ENCODE results near the gene EFHD2.

EFHD2 gene

DNA sequence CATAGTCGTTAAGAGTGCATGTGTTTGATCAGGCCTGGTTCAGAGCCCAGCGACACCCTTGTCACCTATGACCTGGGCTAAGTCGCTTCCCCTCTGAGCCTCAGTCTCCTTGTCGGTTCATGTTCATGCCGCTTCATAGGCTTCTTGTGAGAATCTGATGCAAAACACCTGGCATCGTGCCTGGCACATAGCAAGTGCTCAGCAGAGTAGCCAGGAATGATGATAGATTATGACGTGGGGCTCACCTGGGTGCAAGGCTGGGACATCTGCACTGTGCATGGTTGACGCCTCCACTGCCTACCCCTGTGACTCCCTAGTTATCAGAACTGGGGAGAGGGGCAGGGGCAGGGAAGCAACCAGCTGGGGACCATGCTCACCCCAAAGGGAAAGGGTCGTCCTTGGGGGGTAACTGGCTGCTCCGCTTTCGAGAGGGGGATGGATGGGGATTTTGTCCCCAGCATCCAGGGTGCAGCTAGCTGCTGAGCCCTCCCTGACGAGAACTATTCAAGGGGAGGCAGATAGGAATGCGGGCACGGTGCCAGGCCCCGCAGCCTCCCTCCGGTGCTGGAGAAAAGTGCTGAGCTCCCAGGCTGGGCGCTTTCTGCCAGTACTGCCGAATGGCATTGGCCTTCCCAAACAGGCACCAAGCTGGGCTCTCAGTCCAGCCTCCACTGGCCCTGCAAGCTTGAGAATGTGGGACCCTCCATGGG is 9.3 kb downstream of the EFHD2 start:
- in situ Hi-C loops (cut with MboI; ENCODE audit: low sequenced_read_pairs, unreplicated experiment) = no loop called here
- no peak for DNase-seq (ENCODE audit: low spot score)
- TF ChIP-seq, protein P1, sequence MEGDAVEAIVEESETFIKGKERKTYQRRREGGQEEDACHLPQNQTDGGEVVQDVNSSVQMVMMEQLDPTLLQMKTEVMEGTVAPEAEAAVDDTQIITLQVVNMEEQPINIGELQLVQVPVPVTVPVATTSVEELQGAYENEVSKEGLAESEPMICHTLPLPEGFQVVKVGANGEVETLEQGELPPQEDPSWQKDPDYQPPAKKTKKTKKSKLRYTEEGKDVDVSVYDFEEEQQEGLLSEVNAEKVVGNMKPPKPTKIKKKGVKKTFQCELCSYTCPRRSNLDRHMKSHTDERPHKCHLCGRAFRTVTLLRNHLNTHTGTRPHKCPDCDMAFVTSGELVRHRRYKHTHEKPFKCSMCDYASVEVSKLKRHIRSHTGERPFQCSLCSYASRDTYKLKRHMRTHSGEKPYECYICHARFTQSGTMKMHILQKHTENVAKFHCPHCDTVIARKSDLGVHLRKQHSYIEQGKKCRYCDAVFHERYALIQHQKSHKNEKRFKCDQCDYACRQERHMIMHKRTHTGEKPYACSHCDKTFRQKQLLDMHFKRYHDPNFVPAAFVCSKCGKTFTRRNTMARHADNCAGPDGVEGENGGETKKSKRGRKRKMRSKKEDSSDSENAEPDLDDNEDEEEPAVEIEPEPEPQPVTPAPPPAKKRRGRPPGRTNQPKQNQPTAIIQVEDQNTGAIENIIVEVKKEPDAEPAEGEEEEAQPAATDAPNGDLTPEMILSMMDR (IDR thresholded peaks at IDR 0.05; ENCODE audit: borderline replicate concordance, control extremely low read depth, extremely low read depth, insufficient read depth, missing control alignments) = no peak

DNA sequence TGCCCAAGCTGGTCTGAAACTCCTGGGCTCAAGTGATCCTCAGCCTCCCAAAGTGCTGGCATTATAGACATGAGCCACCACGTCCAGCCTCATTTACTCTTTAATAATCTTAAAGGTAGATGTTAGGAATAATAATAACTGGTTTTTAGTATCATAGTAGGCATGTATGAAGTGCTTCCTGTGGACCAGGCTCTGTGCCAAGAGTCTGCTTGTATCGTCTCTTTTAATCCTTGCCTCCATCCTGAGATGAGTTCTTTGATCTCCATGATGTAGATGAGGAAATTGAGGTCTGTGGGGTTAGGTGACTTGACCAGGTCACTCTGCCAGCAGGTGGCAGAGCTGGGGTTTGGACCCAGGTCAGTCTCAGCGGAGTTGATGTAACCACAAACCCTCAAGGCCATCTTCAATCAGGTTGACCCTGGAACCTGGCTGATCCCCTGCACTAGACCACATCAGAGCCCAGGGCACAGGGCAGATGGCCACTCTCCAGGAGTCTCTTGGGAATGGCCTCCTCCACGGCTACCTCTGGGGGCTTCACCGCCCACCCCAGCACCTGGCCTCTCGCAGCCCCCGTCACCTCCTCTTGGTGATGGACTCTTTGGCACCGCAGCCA is 11.3 kb downstream of the EFHD2 start:
- no peak for DNase-seq (ENCODE audit: low spot score)
- TF ChIP-seq, protein P1 (IDR thresholded peaks at IDR 0.05; ENCODE audit: borderline replicate concordance, control extremely low read depth, extremely low read depth, insufficient read depth, missing control alignments) = no peak
- in situ Hi-C loops (cut with MboI; ENCODE audit: low sequenced_read_pairs, unreplicated experiment) = no loop called here

DNA sequence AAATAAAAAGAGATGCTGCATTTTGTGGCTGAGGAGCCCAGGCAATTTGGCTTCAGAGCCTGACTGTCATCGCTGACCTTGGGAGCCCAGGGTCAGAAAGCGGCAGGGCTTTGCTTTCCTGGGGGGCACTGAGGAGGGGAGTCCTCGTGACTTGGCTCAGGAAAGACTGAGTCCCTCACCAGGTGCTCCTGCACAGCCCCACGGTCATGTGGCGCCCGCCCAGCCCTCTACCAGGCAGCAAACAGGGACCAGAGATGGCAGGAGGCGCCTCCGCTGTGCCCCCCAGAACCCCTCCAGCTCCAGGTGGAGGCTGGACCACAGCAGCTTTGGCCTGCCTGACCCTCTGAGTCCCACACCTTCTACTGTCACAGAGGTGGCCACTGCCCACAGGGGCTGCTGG is 13.2 kb downstream of the EFHD2 start:
- TF ChIP-seq, protein P1 (IDR thresholded peaks at IDR 0.05; ENCODE audit: borderline replicate concordance, control extremely low read depth, extremely low read depth, insufficient read depth, missing control alignments) = no peak
- no peak for DNase-seq (ENCODE audit: low spot score)
- in situ Hi-C loops (cut with MboI; ENCODE audit: low sequenced_read_pairs, unreplicated experiment) = no loop called here

DNA sequence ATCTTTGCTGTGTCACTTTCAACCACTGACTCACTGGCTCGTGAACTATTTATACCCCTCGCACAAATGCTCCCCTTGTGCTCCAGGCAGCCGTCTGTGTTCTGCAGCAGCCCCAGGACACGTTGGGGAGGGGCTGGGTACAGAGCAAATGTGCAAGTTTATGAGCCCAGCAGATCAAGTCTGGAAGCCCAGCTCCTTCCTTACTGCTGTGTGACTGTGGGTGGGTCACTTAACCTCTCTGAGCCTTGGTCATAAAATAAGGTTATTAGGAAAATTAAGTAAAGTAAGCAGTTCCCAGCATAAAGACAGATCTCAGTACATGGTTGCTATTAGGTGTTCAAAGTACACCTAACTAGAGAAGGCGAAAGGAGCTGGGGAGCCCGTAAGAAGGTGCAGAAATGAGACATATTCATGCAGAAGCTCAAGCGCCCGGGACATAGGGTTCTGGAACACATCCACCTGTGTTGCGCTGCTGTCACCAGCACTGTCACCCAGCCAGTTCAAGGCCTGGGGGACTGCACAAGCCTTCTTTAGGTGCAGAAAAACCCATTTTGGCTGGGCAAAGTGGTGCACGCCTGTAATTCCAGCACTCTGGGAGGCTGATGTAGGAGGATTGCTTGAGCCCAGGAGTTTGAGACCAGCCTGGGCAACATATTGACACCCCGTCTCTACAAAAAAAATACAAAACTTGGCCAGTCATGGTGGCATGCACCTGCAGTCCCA is 13.8 kb downstream of the EFHD2 start:
- DNase-seq (ENCODE audit: low spot score) = no peak
- TF ChIP-seq, protein P1 (IDR thresholded peaks at IDR 0.05; ENCODE audit: borderline replicate concordance, control extremely low read depth, extremely low read depth, insufficient read depth, missing control alignments) = no peak
- in situ Hi-C loops (cut with MboI; ENCODE audit: low sequenced_read_pairs, unreplicated experiment) = no loop called here

DNA sequence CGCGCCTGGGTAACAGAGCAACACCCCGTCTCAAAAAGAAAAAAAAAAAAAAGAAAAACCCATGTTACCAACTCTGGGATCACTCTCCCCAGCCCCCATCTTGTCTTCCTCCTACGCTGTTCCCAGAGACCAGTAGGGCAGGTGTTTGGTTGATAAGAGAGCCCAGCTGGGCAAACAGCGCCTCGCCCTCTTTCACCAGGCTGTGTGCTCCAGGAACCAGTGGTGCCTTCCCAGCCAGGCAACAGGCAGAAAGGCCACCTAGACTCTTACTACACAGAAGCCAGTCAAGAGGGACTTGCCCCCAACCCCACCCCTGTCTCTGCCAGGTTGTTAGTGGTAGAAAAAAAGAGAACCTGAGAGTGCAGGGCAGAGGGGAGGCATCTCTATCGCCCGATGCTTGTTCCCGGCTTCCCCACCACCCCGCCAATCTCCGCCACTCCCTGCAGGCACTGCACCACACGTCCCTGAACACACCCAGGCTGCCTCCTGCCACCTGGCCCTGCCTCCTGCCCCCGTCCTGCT is 14.5 kb downstream of the EFHD2 start:
- no peak for DNase-seq (ENCODE audit: low spot score)
- in situ Hi-C loops (cut with MboI; ENCODE audit: low sequenced_read_pairs, unreplicated experiment) = no loop called here
- TF ChIP-seq, protein P1 (IDR thresholded peaks at IDR 0.05; ENCODE audit: borderline replicate concordance, control extremely low read depth, extremely low read depth, insufficient read depth, missing control alignments) = no peak

DNA sequence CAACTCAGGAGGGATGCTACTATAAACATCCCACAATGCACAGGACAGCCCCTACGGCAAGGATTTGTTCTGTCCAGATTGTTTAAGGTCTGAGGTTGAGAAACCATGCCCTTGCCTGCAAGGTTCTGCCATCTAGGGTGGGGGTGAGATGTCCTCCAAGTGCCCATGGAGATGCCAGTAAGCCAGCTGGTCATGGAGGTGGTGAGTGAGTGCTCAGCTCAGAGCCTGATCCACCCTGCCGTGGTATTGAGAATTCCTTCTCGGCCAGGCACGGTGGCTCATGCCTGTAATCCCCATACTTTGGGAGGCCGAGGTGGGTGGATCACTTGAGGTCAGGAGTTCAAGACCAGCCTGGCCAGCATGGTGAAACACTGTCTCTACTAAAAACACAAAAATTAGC is 15.3 kb downstream of the EFHD2 start:
- TF ChIP-seq, protein P1 (IDR thresholded peaks at IDR 0.05; ENCODE audit: borderline replicate concordance, control extremely low read depth, extremely low read depth, insufficient read depth, missing control alignments) = no peak
- no peak for DNase-seq (ENCODE audit: low spot score)
- in situ Hi-C loops (cut with MboI; ENCODE audit: low sequenced_read_pairs, unreplicated experiment) = loop anchor here (5.0 kb wide), 1 partner anchor 98 kb away; no protein-coding TSS in a partner anchor
